CD4-positive, alpha-beta T cell treated with Interleukin-15 for 1 hour (primary cell): ENCODE data around the gene CTDP1.
"Not testable (repeated sequence)": the region's sequence is repeated elsewhere in the genome, so short reads cannot be mapped to it uniquely, and the experiment has no call there.

Experiments used
- DNase-seq: peaks from one replicate; pipeline ENCODE4 v3.0.0-alpha.2; 2020

Gene CTDP1

DNA sequence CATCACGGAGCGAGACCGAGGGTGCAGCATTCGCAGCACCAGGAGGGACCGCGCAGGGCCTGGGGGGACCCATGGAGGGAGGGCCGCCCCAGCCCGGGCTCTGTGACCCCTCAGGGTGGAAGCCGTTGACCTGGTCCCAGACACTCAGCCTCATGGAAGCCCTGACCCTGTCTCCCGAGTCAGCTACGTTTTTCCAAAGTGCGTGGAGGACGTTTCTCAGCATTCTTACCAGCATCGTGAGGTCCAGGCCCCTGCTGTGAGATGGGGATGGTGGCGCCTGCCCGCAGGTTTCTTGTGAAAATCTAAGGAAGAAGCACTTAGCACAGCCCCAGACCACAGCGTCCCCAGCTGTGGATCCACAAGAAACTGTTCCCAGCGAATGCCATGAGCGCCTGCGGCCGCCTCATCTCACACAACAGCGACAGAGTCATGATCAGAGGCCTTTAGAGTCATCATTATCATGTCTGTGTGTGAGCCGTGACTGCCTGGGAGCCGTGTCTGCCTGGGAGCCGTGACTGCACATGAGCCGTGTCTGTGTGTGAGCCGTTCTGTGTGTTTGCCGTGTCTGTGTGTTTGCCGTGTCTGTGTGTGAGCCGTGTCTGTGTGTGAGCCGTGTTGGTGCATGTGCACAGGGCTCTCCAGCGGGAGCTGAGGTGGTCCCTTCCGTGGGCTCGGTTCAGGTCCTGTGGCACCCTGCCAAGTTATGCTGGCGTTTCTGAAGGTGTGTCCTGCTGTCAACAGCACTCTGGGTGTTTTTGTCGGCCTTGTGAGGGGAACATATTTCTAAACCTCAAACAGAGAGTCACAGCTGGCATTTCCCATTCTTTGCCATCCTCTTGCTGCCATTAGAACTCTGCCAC, 68.9 kb downstream of the CTDP1 start:
- no peak for DNase-seq

GRCh38 chr18:79749251-79750191, 69.9 kb downstream of the CTDP1 start:
- DNase-seq, result no peak

DNA sequence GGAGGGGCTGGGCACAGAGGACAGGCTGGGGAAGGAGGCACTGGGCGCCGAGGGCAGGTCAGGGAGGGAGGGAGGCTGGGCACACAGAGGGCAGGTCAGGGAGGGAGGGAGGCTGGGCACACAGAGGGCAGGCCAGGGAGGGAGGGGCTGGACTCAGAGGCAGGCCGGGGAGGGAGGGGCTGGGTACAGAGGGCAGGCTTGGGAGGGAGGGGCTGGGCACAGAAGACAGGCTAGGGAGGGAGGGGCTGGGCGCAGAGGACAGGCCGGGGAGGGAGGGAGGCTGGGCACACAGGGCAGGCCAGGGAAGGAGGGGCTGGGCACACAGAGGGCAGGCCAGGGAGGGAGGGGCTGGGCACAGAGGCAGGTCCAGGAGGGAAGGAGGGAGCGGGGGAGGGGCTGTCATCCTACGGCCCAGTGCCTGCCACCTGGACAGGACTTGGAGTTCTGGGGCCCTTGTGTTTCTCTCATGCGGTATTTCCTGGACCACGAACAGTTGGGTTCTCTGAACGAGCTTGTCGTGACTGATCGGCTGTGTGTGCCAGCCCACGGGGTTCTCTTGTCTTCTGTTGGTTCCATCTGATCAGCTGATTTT, 71.5 kb downstream of the CTDP1 start:
- DNase-seq, result no peak

GRCh38 chr18:79751918-79752578, 72.4 kb downstream of the CTDP1 start:
- not testable (repeated sequence) for DNase-seq

- not testable (repeated sequence) for DNase-seq
Measured at GRCh38 chr18:79752946-79753345, 73.3 kb downstream of the CTDP1 start.

DNA sequence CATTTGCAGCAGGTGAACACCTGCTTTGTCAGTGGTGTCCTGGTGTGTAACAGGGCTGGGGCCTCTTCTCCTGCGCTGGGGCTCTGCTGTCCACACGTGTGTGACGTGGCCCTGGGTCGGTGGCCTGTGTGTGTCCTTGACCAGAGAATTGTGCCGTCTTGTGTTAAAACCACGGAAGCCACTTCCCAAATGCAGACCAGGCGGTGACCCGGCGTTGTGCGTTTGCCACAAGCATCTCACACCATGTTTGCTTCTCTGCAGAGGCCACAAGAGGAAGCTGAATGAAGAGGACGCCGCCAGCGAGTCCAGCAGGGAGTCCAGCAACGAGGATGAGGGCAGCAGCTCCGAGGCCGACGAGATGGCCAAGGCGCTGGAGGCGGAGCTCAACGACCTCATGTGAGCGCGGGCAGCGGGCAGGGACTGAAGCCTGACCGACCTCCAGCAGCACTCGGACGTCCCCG, 73.8 kb downstream of the CTDP1 start:
- no peak for DNase-seq

DNA sequence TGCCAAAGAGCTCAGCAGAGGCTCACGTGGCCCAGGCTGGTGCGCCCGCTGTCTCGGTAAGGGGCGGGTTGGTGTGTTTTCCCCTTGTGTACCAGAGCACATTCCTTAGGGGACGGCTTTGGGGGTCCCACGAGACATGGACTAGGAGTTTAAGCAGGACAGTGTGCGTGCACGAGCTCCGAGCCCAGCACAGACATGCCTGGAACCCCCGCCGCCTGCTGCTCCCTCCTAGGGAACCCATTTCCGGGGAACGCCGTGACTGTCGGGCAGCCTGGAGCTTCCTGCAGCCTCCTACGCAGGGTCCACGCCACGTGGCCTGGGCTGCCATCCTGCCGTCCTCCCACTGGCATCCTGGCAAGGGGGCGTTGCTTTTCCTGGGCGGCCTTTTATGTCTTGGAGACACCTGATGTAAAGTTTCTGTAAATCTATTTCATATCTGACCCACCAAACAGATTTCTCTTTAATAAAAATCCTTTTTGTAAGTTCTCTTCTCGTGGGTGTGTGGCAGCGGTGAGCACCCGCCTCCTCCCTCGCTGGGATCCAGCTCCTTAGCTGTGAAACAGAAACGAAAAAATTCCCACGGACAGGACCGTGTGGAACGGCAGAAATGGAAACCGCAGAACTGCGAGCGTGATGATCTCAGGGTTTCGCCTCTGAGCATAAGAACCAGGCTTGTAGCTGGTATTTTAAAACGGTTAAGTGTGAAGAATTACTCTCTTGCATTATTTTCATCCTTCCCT, 74.6 kb downstream of the CTDP1 start:
- no peak for DNase-seq

- no peak for DNase-seq
Measured at GRCh38 chr18:79754831-79755351, 75.3 kb downstream of the CTDP1 start.

DNA sequence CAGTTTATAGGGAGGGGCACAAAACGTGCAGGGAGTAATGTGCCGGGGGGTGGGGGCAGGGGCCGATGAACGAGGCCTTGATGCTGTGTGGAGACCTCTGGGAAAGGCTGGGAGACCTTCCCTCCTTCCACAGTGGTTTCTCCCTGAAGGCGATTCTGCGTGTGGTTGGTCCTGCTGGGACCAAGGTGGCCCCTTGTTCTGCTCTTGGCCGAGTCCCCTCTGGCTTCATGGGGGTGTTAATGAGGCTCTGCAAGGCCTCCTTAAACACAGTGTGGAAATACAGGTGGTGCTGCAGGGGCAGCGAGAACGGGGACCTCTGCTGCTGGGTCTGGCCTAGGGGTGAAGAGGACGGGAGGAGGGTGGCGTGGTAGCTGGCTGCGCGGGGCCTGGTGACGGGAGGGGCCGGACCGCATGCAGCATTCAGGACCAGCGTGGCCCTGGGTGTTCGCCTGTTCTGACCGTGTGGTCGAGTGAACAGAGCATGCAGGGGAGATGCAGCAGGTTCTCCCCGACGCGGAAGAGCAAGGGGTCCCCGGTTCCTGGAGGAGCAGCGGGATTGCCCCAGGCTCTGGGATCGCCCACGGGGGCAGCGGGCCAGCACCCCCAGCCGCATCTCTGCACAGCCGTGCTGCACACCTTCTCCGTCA, 76.0 kb downstream of the CTDP1 start:
- DNase-seq, result no peak

DNA sequence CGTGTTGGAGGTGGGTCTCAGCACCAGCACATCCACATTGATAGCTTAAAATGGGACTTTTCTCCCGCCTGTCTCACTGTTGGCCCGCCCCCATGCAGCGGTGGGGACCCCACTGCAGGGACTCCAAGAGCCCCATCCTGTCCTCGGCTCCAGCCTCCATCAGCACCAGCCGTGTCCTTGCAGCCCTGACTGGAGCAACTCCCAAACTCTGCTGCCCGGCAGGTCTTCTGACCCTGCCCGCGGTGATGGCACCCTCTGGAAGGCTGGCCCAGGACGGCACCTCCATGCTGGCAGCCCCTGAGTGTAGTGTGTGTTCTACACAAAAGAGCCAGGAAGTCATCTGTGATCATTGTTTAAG, 76.5 kb downstream of the CTDP1 start:
- no peak for DNase-seq

DNA sequence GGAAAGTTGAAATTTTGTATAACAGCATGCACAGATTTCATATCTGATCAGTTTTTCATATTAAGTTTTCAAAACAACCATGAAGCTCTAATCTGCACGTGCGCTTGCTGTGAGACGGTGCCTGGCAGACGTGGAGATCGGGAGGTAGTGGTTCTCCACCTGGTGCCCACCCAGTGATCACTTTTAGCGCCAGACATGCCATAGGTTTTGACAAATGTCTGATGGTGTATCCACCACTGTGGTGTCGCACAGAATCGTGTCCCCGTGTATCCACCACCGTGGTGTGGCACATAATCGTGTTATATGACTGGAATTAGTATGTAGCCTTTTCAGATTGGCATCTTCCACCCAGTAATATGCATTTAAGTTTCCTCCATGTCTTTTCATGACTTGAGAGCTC, 77.2 kb downstream of the CTDP1 start:
- DNase-seq, result no peak

DNA sequence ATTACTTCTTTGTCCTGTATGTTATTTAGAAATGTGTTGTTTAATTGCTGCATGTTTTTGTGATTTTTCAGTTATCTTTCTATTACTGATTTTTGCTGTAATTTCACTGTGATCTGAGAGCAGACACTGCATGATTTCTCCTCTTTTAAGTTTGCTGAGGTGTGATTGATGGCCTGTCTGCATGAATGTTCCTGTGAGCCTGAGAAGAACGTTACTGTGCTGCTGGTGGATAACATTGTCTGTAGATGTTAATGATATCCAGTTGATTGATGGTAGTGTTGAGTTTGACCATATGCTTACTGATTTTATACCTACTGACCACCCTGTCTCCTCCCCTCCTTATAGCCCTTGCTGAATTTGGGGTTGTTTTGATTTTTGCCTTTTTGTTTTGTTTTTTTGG, 80.7 kb downstream of the CTDP1 start:
- no peak for DNase-seq

GRCh38 chr18:79760881-79761280, 81.3 kb downstream of the CTDP1 start:
- DNase-seq, result no peak

GRCh38 chr18:79763407-79763806, 83.8 kb downstream of the CTDP1 start:
- no peak for DNase-seq

DNA sequence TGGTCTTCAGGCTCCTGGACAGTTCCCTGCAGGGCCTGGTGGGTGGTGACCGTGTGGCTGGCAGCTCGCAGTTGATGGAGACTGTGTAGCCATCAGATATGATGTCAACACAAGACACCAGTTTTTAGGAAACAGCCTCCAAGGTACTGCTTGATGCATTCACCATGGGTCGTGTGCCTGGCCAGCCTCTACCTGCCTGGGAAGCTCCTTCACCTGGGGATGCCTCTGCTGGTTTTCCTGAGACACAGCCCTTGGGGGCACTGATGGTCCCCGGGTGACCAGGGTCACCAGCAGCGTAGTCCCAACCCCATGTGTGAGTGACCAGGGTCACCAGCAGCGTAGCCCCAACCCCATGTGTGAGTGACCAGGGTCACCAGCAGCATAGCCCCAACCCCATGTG, 84.5 kb downstream of the CTDP1 start:
- no peak for DNase-seq

GRCh38 chr18:79765491-79766245, 86.1 kb downstream of the CTDP1 start:
- no peak for DNase-seq

- no peak for DNase-seq
Measured at GRCh38 chr18:79766308-79766707, 86.7 kb downstream of the CTDP1 start.

DNA sequence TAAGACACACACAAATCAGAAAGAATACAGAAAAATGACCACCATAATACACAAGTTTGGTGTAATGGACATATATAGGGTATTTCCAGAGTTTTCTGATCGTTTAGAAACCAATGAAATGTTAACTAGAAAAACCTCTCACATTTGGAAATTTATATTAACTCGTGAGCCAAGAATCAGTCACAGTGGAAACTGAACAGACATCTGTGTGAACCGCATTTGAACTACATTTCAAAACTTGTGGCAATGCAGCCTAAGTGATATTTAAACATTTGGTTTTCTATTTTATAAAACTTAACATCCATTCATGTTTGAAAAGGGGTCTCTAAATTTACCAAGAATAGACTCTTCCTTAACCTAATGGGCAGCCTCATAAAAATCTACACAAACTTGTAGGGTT, 89.1 kb downstream of the CTDP1 start:
- DNase-seq, result no peak

GRCh38 chr18:79769698-79770500, 90.3 kb downstream of the CTDP1 start:
- no peak for DNase-seq

DNA sequence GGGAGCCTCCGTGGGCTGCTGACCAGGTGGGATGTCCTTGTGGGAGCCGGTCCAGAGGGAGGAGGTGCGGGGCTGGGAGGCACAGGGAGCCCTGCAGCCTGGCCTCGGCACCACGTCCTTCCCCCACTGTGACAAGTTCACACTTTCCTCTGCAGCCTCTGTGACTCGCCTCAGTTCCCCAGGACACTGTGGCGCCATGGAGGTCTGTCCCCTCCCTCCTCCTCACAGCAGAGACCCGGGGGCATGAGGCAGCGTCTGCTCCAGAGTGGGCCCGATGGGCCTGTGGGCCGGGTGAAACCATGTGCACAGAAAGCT, 90.9 kb downstream of the CTDP1 start:
- no peak for DNase-seq
